Measurements from ENCODE around the gene MATK.

Gene MATK

DNA sequence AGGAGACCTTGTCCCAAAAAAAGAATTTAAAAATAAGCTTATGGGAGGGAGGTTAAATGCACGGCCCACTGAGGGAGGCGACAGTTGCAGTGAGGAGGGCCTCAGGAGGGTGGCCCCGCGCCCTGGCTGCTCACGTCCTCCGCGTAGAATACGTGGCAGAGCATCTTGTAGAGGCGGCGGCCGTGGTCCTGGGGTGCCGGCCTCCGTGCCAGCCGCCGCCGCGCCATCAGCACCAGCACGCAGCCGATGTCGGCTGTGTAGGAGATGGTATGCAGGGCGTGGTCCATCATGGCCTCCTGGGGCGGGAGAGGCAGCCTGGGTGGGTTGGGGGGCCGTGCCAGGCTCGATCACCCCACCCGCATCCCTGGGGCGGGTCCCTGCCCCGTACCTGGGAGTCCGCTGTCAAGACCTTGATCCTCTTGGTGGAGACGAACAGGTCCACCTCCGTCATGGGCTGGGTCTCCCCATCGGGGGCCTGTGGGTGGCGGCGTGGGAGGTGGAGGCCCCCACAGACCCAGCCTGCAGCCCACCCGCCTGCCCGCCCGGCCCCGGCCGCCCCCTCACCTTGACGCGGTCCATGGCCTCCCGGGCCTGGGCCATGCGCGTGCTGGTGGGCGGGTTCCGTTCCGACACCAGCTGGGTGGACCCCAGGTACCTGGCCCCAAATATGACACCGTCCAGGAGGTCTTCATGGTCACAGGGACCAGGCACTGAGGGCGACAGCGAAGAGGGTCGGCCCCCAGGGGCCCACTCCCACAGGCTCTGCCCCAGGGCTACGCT lies 32.4 kb downstream of the MATK start:
- Histone ChIP-seq H3K36me3 (ENCODE audit: control insufficient read depth in 5 of 5, insufficient read depth in 5 of 5, low read length in 5 of 5) (peaks cover 0 to 60% (median 46%) of the 10 kb centered on the region in 5 donors), H3K4me3 (ENCODE audit: low read depth in 1 of 5, low read length in 5 of 5) (no peak overlapping the region), H3K9me3 (ENCODE audit: control insufficient read depth in 5 of 5, low read length in 5 of 5) (no peaks in the 10 kb centered on the region), H3K9ac (ENCODE audit: low read length in 5 of 5) (no peak overlapping the region), H3K4me1 (ENCODE audit: control insufficient read depth in 5 of 5, insufficient read depth in 5 of 5, low read length in 5 of 5) (no peaks in the 10 kb centered on the region), H3K27me3 (ENCODE audit: control insufficient read depth in 5 of 5, insufficient read depth in 4 of 5, low read length in 5 of 5) (no peaks in the 10 kb centered on the region), H3K27ac (ENCODE audit: low read depth, low read length) (no peak overlapping the region)

DNA sequence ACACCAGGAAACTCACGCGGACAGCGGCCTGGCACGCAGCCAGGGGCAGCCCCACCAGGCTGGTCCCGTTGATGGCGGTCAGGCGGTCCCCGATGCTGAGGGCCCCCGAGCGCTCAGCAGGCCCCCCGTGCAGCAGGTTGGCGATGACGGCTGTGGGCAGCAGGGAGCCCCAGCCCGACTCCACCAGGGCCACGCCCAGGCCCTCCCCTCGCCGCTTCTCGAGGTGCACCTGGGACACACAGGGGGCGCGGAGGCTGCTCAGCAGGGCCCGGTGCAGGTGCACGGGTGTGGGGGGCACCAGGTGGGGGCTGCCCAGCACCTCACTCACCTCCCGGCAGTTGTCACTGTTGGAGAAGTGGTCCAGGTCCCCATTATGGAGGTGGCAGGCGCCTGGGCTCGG lies 33.7 kb downstream of the MATK start:
- Histone ChIP-seq H3K4me3 (ENCODE audit: low read depth in 1 of 5, low read length in 5 of 5) (no peak overlapping the region), H3K4me1 (ENCODE audit: control insufficient read depth in 5 of 5, insufficient read depth in 5 of 5, low read length in 5 of 5) (no peaks in the 10 kb centered on the region), H3K27me3 (ENCODE audit: control insufficient read depth in 5 of 5, insufficient read depth in 4 of 5, low read length in 5 of 5) (peaks cover 0 to 6% (median 5%) of the 10 kb centered on the region in 5 donors), H3K27ac (ENCODE audit: low read depth, low read length) (no peak overlapping the region), H3K9me3 (ENCODE audit: control insufficient read depth in 5 of 5, low read length in 5 of 5) (no peaks in the 10 kb centered on the region), H3K36me3 (ENCODE audit: control insufficient read depth in 5 of 5, insufficient read depth in 5 of 5, low read length in 5 of 5) (peaks cover 0 to 57% (median 44%) of the 10 kb centered on the region in 5 donors), H3K9ac (ENCODE audit: low read length in 5 of 5) (no peak overlapping the region)

GRCh38 chr19:3751236-3751635 lies 34.9 kb downstream of the MATK start:
- H3K27me3 ChIP-seq (ENCODE audit: control insufficient read depth in 5 of 5, insufficient read depth in 4 of 5, low read length in 5 of 5): peaks cover 0 to 13% (median 11%) of the 10 kb centered on the region in 5 donors
- no peak overlapping the region for H3K9ac ChIP-seq (ENCODE audit: low read length in 5 of 5)
- peaks cover 0 to 50% (median 44%) of the 10 kb centered on the region in 5 donors for H3K36me3 ChIP-seq (ENCODE audit: control insufficient read depth in 5 of 5, insufficient read depth in 5 of 5, low read length in 5 of 5)
- H3K9me3 ChIP-seq (ENCODE audit: control insufficient read depth in 5 of 5, low read length in 5 of 5): no peaks in the 10 kb centered on the region
- H3K4me1 ChIP-seq (ENCODE audit: control insufficient read depth in 5 of 5, insufficient read depth in 5 of 5, low read length in 5 of 5): no peaks in the 10 kb centered on the region
- no peak overlapping the region for H3K27ac ChIP-seq (ENCODE audit: low read depth, low read length)
- no peak overlapping the region for H3K4me3 ChIP-seq (ENCODE audit: low read depth in 1 of 5, low read length in 5 of 5)

DNA sequence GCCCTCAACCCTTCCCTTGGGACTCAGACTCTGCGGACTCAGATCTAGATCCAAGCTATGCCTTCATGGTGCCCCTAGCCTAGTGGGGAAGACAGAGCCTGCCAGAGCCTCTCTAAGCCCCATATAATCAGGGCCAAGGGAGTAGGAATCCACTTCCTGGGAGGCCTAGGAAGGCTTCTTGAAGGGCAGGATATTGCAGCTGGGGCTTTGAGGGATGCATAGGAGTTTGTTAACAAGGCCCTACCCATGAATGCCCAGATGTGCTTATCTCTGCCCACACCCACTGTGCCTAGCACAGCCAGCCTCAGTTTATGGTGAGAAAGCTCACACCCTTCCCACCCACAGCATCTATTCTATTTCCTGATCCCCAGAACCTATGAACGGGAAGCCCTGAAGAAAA lies 36.0 kb downstream of the MATK start:
- Histone ChIP-seq H3K4me3 (ENCODE audit: low read depth in 1 of 5, low read length in 5 of 5) (no peak overlapping the region), H3K4me1 (ENCODE audit: control insufficient read depth in 5 of 5, insufficient read depth in 5 of 5, low read length in 5 of 5) (no peaks in the 10 kb centered on the region), H3K9ac (ENCODE audit: low read length in 5 of 5) (no peak overlapping the region), H3K27ac (ENCODE audit: low read depth, low read length) (no peak overlapping the region), H3K36me3 (ENCODE audit: control insufficient read depth in 5 of 5, insufficient read depth in 5 of 5, low read length in 5 of 5) (peaks cover 0 to 50% (median 44%) of the 10 kb centered on the region in 5 donors), H3K9me3 (ENCODE audit: control insufficient read depth in 5 of 5, low read length in 5 of 5) (no peaks in the 10 kb centered on the region), H3K27me3 (ENCODE audit: control insufficient read depth in 5 of 5, insufficient read depth in 4 of 5, low read length in 5 of 5) (peaks cover 0 to 17% (median 15%) of the 10 kb centered on the region in 5 donors)

DNA sequence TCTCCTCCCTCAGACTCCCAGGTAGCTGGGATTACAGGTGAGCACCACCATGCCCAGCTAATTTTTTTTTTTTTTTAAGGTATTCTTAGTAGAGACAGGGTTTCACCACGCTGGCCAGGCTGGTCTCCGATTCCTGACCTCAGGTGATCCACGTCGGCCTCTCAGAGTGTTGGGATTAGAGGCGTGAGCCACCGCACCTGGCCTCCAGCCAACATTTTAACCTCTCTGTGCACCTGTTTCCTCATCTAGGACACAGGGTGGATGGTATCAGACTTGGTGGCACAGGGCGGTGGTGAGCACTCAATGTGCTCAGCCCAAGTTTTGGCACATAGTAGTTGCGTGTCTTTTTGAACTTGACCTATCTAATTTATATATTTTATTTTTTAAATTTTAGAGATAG lies 37.2 kb downstream of the MATK start:
- H3K27me3 ChIP-seq (ENCODE audit: control insufficient read depth in 5 of 5, insufficient read depth in 4 of 5, low read length in 5 of 5): peaks cover 0 to 17% (median 15%) of the 10 kb centered on the region in 5 donors

DNA sequence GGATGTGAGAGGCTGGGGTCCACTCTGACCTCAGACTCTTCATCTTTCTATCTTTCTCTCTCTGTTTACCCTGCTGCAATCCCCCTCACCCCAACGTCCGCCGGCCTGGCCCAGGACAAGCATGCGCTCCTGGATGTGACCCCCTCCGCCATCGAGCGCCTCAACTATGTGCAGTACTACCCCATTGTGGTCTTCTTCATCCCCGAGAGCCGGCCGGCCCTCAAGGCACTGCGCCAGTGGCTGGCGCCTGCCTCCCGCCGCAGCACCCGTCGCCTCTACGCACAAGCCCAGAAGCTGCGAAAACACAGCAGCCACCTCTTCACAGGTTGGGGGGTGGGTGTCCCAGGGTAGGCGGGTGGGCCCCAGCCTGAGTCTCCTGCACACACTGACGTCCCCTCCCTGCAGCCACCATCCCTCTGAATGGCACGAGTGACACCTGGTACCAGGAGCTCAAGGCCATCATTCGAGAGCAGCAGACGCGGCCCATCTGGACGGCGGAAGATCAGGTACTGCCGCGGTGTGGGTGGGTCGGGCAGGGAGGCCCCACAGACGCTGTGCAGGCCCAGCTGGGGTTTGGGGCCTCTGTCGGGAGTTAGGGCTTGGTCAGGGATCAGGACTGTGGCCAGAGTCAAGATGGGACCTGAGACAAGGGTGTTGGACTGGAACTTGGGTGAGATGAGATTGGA lies 39.7 kb downstream of the MATK start:
- no peak overlapping the region for H3K4me3 ChIP-seq (ENCODE audit: low read depth in 1 of 5, low read length in 5 of 5)
- no peak overlapping the region for H3K27ac ChIP-seq (ENCODE audit: low read depth, low read length)
- peaks cover 0 to 3% (median 0%) of the 10 kb centered on the region in 5 donors for H3K9me3 ChIP-seq (ENCODE audit: control insufficient read depth in 5 of 5, low read length in 5 of 5)
- H3K4me1 ChIP-seq (ENCODE audit: control insufficient read depth in 5 of 5, insufficient read depth in 5 of 5, low read length in 5 of 5): no peaks in the 10 kb centered on the region
- peaks cover 0 to 17% (median 15%) of the 10 kb centered on the region in 5 donors for H3K27me3 ChIP-seq (ENCODE audit: control insufficient read depth in 5 of 5, insufficient read depth in 4 of 5, low read length in 5 of 5)
- H3K36me3 ChIP-seq (ENCODE audit: control insufficient read depth in 5 of 5, insufficient read depth in 5 of 5, low read length in 5 of 5): peaks cover 0 to 21% (median 21%) of the 10 kb centered on the region in 5 donors
- H3K9ac ChIP-seq (ENCODE audit: low read length in 5 of 5): no peak overlapping the region

More for the DNA sequence above, 37.2 kb downstream of the MATK start:
- Histone ChIP-seq H3K9ac (ENCODE audit: low read length in 5 of 5) (no peak overlapping the region), H3K4me3 (ENCODE audit: low read depth in 1 of 5, low read length in 5 of 5) (no peak overlapping the region), H3K27ac (ENCODE audit: low read depth, low read length) (no peak overlapping the region), H3K9me3 (ENCODE audit: control insufficient read depth in 5 of 5, low read length in 5 of 5) (no peaks in the 10 kb centered on the region), H3K36me3 (ENCODE audit: control insufficient read depth in 5 of 5, insufficient read depth in 5 of 5, low read length in 5 of 5) (peaks cover 0 to 46% (median 42%) of the 10 kb centered on the region in 5 donors), H3K4me1 (ENCODE audit: control insufficient read depth in 5 of 5, insufficient read depth in 5 of 5, low read length in 5 of 5) (no peaks in the 10 kb centered on the region)

DNA sequence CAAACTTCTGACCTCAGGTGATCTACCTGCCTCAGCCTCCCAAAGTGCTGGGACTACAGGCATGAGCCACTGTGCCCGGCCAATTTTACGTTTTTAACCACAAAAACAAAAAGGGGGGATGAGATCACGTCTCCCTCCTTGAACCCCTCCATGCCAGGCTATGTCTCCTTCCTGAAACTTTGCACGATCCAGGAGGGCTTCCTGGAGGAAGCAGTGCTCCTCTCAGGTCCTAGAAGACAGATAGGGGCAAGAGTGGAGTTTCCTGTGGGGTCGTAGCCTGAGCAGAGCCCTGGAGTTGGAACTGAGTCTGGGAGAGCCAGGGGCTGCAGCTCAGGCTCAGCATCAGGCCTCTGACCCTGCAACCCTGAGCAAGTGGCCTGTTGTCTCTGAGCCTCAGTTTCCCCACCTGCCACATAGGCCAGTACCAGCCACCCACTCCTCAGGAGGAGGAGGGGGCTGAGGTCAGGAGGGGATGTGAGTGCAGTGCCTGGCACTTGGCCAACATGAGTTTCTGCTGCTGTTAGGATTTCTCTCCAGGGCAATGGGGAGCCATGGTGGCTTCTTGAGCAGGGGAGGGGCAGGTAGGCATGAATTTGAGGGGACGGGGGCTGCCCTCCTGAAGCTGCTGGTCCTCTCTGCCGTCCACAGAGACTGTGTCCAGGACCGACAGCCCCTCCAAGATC lies 40.7 kb downstream of the MATK start:
- Histone ChIP-seq H3K4me1 (ENCODE audit: control insufficient read depth in 5 of 5, insufficient read depth in 5 of 5, low read length in 5 of 5) (no peaks in the 10 kb centered on the region), H3K36me3 (ENCODE audit: control insufficient read depth in 5 of 5, insufficient read depth in 5 of 5, low read length in 5 of 5) (peaks cover 0 to 11% (median 11%) of the 10 kb centered on the region in 5 donors), H3K27ac (ENCODE audit: low read depth, low read length) (no peak overlapping the region)

GRCh38 chr19:3743486-3743885 lies 42.7 kb downstream of the MATK start:
- Histone ChIP-seq H3K9me3 (ENCODE audit: control insufficient read depth in 5 of 5, low read length in 5 of 5) (peaks cover 0 to 3% (median 0%) of the 10 kb centered on the region in 5 donors), H3K27me3 (ENCODE audit: control insufficient read depth in 5 of 5, insufficient read depth in 4 of 5, low read length in 5 of 5) (peaks cover 0 to 19% (median 17%) of the 10 kb centered on the region in 5 donors), H3K27ac (ENCODE audit: low read depth, low read length) (no peak overlapping the region), H3K4me1 (ENCODE audit: control insufficient read depth in 5 of 5, insufficient read depth in 5 of 5, low read length in 5 of 5) (no peaks in the 10 kb centered on the region), H3K9ac (ENCODE audit: low read length in 5 of 5) (no peak overlapping the region), H3K36me3 (ENCODE audit: control insufficient read depth in 5 of 5, insufficient read depth in 5 of 5, low read length in 5 of 5) (no peaks in the 10 kb centered on the region), H3K4me3 (ENCODE audit: low read depth in 1 of 5, low read length in 5 of 5) (no peak overlapping the region)

More for the DNA sequence above, 40.7 kb downstream of the MATK start:
- Histone ChIP-seq H3K27me3 (ENCODE audit: control insufficient read depth in 5 of 5, insufficient read depth in 4 of 5, low read length in 5 of 5) (peaks cover 0 to 17% (median 15%) of the 10 kb centered on the region in 5 donors), H3K9ac (ENCODE audit: low read length in 5 of 5) (no peak overlapping the region), H3K4me3 (ENCODE audit: low read depth in 1 of 5, low read length in 5 of 5) (no peak overlapping the region), H3K9me3 (ENCODE audit: control insufficient read depth in 5 of 5, low read length in 5 of 5) (peaks cover 0 to 3% (median 0%) of the 10 kb centered on the region in 5 donors)

DNA sequence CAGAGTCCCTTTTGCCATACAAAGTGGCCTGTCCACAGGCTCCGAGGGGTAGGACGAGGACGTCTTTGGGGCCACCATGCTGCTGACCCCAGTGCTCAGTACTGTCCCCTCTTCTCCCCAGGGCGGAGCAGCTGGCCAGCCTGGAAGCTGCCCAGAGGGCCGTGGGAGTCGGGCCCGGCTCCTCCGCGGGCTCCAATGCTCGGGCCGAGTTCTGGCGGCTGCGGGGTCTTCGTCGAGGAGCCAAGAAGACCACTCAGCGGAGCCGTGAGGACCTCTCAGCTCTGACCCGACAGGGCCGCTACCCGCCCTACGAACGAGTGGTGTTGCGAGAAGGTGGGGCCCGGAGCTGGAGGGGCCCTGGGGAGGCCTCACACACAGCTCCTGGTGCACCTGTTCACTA lies 45.8 kb downstream of the MATK start:
- H3K4me3 ChIP-seq (ENCODE audit: low read depth in 1 of 5, low read length in 5 of 5): no peak overlapping the region
- no peak overlapping the region for H3K27ac ChIP-seq (ENCODE audit: low read depth, low read length)
- peaks cover 0 to 3% (median 0%) of the 10 kb centered on the region in 5 donors for H3K9me3 ChIP-seq (ENCODE audit: control insufficient read depth in 5 of 5, low read length in 5 of 5)
- H3K4me1 ChIP-seq (ENCODE audit: control insufficient read depth in 5 of 5, insufficient read depth in 5 of 5, low read length in 5 of 5): no peaks in the 10 kb centered on the region
- H3K9ac ChIP-seq (ENCODE audit: low read length in 5 of 5): no peak overlapping the region
- H3K36me3 ChIP-seq (ENCODE audit: control insufficient read depth in 5 of 5, insufficient read depth in 5 of 5, low read length in 5 of 5): no peaks in the 10 kb centered on the region
- peaks cover 0 to 21% (median 9%) of the 10 kb centered on the region in 5 donors for H3K27me3 ChIP-seq (ENCODE audit: control insufficient read depth in 5 of 5, insufficient read depth in 4 of 5, low read length in 5 of 5)
